K562 (cell line): ENCODE data around the gene KBTBD4. TPM values are rescaled to one million over a fixed set of nuclear protein-coding genes. Genes with fewer than 3 reads are reported as not detected.

Experiments used
- BCOR ChIP-seq: fragments of 450-650 bp; IDR thresholded peaks from 2 replicates; pipeline ENCODE4 v1.6.1; 2016
- DPF2 ChIP-seq: fragments of 450-650 bp; IDR thresholded peaks from 2 replicates; pipeline ENCODE4 v1.6.1; 2016
- ELF4 ChIP-seq: fragments of 450-650 bp; formaldehyde crosslinking; IDR thresholded peaks from 2 replicates; pipeline ENCODE4 v1.4.0; 2022; ENCODE audit warnings: missing genetic modification characterization
- HMG20A ChIP-seq: fragments of 450-650 bp; formaldehyde crosslinking; conservative IDR thresholded peaks from 2 replicates; pipeline ENCODE4 v1.4.0; 2020; ENCODE audit warnings: mild to moderate bottlenecking, mixed read lengths
- MAFF ChIP-seq: IDR thresholded peaks from 2 replicates; pipeline ENCODE4 v1.6.1; 2012; ENCODE audit warnings: low read length, improper control_type of control experiment
- MYC ChIP-seq, 2 experiments: fragments of 250-450 bp in 1 of 2; sonication (Bioruptor Pico) in 1 of 2; IDR thresholded peaks; 2 replicates each; pipeline versions ENCODE4 v1.5.1 to v1.6.1; 2012 to 2021; ENCODE audit warnings: low read depth in 2 of 2, borderline replicate concordance in 1 of 2, improper control_type of control experiment in 1 of 2, low read length in 1 of 2, mild to moderate bottlenecking in 1 of 2, moderate library complexity in 1 of 2
- RFX1 ChIP-seq: fragments of 450-650 bp; IDR thresholded peaks from 2 replicates; pipeline ENCODE4 v1.6.1; 2016; ENCODE audit warnings: mild to moderate bottlenecking, moderate library complexity
- ZC3H4 ChIP-seq: sonication (generic); formaldehyde crosslinking; IDR thresholded peaks from 2 replicates; pipeline ENCODE4 v1.9.0; 2021; ENCODE audit warnings: missing genetic modification reagents, borderline replicate concordance
- polyA plus RNA-seq, 8 experiments: library from polyadenylated mRNA; depleted of rRNA in 4 of 8; stranded (reverse) in 5 of 8; unstranded in 3 of 8; fragments of >200 nt; fragmentation: Nextera tagmentation in 2 of 8; fragmentation: Illumina TruSeq in 1 of 8; extraction: Ambion mirVana in 2 of 8; extraction: Trizol in 1 of 8; gene quantifications; 2 replicates each; pipeline versions ENCODE4 v1.2.1 to v1.2.3, GENCODE V29; 2011 to 2014; ENCODE audit warnings: inconsistent platforms in 1 of 8, missing spikeins in 1 of 8
- total RNA-seq, 7 experiments: library from RNA; depleted of rRNA in 6 of 7; stranded (reverse); fragments of >200 nt in 6 of 7; fragmentation: Illumina TruSeq in 2 of 7; extraction: Trizol in 2 of 7; gene quantifications; 2 replicates each; pipeline versions ENCODE4 v1.2.1 to v1.2.3, GENCODE V29; 2011 to 2021; ENCODE audit warnings: low replicate concordance in 1 of 7
- TF ChIP-seq, protein P1 (sequence below): sonication (generic); formaldehyde crosslinking; IDR thresholded peaks from 2 replicates; pipeline ENCODE4 v1.8.1; 2023; ENCODE audit warnings: mild to moderate bottlenecking, missing genetic modification reagents
- TF ChIP-seq, protein P2 (sequence below): sonication (generic); formaldehyde crosslinking; IDR thresholded peaks from 2 replicates; pipeline ENCODE4 v1.8.0; 2022; ENCODE audit warnings: mild to moderate bottlenecking, missing genetic modification reagents, borderline replicate concordance
- TF ChIP-seq, protein P3 (sequence below): fragments of 200-600 bp; sonication (generic); IDR thresholded peaks from one replicate; pipeline ENCODE4 v1.6.1; 2012; ENCODE audit warnings: mild to moderate bottlenecking, low read depth, low read length, inconsistent platforms

KBTBD4 gene
- total and polyA plus RNA-seq, 9 of the 15 experiments (the other 6 are each of a cell fraction or from before 2014, with no cell fraction given): 7.0 to 33.9 (median 13.3) TPM

DNA sequence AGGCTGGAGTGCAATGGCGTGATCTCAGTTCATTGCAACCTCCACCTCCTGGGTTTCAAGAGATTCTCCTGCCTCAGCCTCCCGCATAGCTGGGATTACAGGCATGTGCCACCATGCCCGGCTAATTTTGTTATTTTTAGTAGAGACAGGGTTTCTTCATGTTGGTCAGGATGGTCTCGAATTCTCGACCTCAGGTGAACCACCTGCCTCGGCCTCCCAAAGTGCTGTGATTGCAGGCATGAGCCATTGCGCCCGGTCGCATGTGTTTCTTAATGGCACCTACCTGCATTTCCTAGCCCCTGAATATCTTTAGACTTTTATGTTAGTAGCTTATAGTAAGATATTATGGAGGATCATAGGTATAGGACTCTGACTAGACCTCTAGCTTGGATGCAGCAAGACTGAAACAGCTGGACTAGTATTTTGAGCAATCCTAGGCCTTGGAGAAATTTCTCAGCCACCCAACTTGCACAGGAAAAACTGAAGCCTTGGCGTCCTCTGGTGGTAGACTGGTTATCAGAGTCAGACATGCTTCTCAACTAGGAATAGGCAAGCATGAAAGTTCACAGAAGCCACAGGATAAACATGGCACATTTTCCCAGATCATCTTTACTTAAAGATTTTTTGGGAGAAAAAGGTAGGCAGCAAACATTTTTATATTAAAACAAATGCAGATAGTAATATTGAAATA is 38.1 kb upstream of the KBTBD4 start (continued):
- TF ChIP-seq BCOR: no peak
- TF ChIP-seq RFX1: no peak
- TF ChIP-seq, protein P1, sequence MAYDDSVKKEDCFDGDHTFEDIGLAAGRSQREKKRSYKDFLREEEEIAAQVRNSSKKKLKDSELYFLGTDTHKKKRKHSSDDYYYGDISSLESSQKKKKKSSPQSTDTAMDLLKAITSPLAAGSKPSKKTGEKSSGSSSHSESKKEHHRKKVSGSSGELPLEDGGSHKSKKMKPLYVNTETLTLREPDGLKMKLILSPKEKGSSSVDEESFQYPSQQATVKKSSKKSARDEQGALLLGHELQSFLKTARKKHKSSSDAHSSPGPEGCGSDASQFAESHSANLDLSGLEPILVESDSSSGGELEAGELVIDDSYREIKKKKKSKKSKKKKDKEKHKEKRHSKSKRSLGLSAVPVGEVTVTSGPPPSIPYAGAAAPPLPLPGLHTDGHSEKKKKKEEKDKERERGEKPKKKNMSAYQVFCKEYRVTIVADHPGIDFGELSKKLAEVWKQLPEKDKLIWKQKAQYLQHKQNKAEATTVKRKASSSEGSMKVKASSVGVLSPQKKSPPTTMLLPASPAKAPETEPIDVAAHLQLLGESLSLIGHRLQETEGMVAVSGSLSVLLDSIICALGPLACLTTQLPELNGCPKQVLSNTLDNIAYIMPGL (CRISPR knock-in tag): no peak
- TF ChIP-seq ELF4 (CRISPR knock-in tag): no peak
- TF ChIP-seq, protein P2, sequence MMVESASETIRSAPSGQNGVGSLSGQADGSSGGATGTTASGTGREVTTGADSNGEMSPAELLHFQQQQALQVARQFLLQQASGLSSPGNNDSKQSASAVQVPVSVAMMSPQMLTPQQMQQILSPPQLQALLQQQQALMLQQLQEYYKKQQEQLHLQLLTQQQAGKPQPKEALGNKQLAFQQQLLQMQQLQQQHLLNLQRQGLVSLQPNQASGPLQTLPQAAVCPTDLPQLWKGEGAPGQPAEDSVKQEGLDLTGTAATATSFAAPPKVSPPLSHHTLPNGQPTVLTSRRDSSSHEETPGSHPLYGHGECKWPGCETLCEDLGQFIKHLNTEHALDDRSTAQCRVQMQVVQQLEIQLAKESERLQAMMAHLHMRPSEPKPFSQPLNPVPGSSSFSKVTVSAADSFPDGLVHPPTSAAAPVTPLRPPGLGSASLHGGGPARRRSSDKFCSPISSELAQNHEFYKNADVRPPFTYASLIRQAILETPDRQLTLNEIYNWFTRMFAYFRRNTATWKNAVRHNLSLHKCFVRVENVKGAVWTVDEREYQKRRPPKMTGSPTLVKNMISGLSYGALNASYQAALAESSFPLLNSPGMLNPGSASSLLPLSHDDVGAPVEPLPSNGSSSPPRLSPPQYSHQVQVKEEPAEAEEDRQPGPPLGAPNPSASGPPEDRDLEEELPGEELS (CRISPR knock-in tag): no peak
- TF ChIP-seq, protein P3, sequence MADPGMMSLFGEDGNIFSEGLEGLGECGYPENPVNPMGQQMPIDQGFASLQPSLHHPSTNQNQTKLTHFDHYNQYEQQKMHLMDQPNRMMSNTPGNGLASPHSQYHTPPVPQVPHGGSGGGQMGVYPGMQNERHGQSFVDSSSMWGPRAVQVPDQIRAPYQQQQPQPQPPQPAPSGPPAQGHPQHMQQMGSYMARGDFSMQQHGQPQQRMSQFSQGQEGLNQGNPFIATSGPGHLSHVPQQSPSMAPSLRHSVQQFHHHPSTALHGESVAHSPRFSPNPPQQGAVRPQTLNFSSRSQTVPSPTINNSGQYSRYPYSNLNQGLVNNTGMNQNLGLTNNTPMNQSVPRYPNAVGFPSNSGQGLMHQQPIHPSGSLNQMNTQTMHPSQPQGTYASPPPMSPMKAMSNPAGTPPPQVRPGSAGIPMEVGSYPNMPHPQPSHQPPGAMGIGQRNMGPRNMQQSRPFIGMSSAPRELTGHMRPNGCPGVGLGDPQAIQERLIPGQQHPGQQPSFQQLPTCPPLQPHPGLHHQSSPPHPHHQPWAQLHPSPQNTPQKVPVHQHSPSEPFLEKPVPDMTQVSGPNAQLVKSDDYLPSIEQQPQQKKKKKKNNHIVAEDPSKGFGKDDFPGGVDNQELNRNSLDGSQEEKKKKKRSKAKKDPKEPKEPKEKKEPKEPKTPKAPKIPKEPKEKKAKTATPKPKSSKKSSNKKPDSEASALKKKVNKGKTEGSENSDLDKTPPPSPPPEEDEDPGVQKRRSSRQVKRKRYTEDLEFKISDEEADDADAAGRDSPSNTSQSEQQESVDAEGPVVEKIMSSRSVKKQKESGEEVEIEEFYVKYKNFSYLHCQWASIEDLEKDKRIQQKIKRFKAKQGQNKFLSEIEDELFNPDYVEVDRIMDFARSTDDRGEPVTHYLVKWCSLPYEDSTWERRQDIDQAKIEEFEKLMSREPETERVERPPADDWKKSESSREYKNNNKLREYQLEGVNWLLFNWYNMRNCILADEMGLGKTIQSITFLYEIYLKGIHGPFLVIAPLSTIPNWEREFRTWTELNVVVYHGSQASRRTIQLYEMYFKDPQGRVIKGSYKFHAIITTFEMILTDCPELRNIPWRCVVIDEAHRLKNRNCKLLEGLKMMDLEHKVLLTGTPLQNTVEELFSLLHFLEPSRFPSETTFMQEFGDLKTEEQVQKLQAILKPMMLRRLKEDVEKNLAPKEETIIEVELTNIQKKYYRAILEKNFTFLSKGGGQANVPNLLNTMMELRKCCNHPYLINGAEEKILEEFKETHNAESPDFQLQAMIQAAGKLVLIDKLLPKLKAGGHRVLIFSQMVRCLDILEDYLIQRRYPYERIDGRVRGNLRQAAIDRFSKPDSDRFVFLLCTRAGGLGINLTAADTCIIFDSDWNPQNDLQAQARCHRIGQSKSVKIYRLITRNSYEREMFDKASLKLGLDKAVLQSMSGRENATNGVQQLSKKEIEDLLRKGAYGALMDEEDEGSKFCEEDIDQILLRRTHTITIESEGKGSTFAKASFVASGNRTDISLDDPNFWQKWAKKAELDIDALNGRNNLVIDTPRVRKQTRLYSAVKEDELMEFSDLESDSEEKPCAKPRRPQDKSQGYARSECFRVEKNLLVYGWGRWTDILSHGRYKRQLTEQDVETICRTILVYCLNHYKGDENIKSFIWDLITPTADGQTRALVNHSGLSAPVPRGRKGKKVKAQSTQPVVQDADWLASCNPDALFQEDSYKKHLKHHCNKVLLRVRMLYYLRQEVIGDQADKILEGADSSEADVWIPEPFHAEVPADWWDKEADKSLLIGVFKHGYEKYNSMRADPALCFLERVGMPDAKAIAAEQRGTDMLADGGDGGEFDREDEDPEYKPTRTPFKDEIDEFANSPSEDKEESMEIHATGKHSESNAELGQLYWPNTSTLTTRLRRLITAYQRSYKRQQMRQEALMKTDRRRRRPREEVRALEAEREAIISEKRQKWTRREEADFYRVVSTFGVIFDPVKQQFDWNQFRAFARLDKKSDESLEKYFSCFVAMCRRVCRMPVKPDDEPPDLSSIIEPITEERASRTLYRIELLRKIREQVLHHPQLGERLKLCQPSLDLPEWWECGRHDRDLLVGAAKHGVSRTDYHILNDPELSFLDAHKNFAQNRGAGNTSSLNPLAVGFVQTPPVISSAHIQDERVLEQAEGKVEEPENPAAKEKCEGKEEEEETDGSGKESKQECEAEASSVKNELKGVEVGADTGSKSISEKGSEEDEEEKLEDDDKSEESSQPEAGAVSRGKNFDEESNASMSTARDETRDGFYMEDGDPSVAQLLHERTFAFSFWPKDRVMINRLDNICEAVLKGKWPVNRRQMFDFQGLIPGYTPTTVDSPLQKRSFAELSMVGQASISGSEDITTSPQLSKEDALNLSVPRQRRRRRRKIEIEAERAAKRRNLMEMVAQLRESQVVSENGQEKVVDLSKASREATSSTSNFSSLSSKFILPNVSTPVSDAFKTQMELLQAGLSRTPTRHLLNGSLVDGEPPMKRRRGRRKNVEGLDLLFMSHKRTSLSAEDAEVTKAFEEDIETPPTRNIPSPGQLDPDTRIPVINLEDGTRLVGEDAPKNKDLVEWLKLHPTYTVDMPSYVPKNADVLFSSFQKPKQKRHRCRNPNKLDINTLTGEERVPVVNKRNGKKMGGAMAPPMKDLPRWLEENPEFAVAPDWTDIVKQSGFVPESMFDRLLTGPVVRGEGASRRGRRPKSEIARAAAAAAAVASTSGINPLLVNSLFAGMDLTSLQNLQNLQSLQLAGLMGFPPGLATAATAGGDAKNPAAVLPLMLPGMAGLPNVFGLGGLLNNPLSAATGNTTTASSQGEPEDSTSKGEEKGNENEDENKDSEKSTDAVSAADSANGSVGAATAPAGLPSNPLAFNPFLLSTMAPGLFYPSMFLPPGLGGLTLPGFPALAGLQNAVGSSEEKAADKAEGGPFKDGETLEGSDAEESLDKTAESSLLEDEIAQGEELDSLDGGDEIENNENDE: no peak
- TF ChIP-seq MYC (IDR thresholded peaks at IDR 0.05; ENCODE audit: low read depth, low read length): 0 out of 2 replicates have a peak, but pooled peaks have one; percentile 19
- TF ChIP-seq MYC (CRISPR knock-in tag; IDR thresholded peaks at IDR 0.05; ENCODE audit: borderline replicate concordance, low read depth): no peak
- TF ChIP-seq MAFF: no peak
- TF ChIP-seq ZC3H4: no peak
- no peak for TF ChIP-seq DPF2
- TF ChIP-seq HMG20A (CRISPR knock-in tag): no peak
